ENCODE results near the gene TNNI3. TPM values are rescaled to one million over a fixed set of nuclear protein-coding genes. Genes with fewer than 3 reads are reported as not detected.

TNNI3 gene
- total RNA-seq, 4 donors from 2014 or later, result 1.6 to 6.2 (median 5.5) TPM

DNA sequence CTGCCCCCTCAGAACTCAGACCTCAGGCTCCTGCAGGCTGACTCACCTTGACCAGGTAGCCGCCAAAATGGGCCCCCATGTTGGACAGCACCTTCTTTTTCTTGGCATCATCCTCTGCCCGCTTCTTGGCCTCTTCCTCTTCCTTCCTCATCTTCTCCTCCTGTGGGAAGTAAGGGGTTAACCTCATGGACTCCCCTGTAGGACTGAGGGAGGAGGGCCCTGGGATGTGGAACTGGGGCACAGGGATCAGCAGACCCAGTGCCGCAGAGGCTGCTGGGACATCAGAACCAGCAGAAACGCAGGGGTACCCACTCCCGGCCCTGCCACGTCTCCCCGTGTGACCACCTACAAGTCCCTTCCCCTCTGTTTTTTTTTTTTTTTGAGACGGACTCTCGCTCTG lies 19.6 kb downstream of the TNNI3 start:
- TF ChIP-seq POLR2A (IDR thresholded peaks at IDR 0.05), result no peak
- TF ChIP-seq, protein P1, sequence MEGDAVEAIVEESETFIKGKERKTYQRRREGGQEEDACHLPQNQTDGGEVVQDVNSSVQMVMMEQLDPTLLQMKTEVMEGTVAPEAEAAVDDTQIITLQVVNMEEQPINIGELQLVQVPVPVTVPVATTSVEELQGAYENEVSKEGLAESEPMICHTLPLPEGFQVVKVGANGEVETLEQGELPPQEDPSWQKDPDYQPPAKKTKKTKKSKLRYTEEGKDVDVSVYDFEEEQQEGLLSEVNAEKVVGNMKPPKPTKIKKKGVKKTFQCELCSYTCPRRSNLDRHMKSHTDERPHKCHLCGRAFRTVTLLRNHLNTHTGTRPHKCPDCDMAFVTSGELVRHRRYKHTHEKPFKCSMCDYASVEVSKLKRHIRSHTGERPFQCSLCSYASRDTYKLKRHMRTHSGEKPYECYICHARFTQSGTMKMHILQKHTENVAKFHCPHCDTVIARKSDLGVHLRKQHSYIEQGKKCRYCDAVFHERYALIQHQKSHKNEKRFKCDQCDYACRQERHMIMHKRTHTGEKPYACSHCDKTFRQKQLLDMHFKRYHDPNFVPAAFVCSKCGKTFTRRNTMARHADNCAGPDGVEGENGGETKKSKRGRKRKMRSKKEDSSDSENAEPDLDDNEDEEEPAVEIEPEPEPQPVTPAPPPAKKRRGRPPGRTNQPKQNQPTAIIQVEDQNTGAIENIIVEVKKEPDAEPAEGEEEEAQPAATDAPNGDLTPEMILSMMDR (IDR thresholded peaks at IDR 0.05 in 4 of 5, conservative IDR thresholded peaks at IDR 0.05 in 1 of 5), result no peak
- H3K4me3 ChIP-seq, result no peak overlapping the region
- intact Hi-C loops (cut with DNase I; ENCODE audit: low total_unique reads) (no loop called here), in situ Hi-C loops (cut with MboI; ENCODE audit: low sequenced_read_pairs in 4 of 4) (loop anchor here in 2 of 4 donors (25.0 kb wide), 2 partner anchors 274 to 499 kb away; partner anchors contain the start of genes CCDC106 (in 1 of the 2), UBE2S (in 1 of the 2), ZNF580 (in 1 of the 2) and ZNF581 (in 1 of the 2))
- peaks cover 2 to 9% (median 6%) of the 10 kb centered on the region in 3 donors for H3K27me3 ChIP-seq
- H3K4me1 ChIP-seq, result peaks cover 2 to 17% of the 10 kb centered on the region in 2 donors
- no peaks in the 10 kb centered on the region for H3K36me3 ChIP-seq
- peak overlapping the region; percentile 4 to 96 (median 55) for H3K27ac ChIP-seq
- DNase-seq (no peak), ATAC-seq (no peak)
- H3K9me3 ChIP-seq, result no peaks in the 10 kb centered on the region

DNA sequence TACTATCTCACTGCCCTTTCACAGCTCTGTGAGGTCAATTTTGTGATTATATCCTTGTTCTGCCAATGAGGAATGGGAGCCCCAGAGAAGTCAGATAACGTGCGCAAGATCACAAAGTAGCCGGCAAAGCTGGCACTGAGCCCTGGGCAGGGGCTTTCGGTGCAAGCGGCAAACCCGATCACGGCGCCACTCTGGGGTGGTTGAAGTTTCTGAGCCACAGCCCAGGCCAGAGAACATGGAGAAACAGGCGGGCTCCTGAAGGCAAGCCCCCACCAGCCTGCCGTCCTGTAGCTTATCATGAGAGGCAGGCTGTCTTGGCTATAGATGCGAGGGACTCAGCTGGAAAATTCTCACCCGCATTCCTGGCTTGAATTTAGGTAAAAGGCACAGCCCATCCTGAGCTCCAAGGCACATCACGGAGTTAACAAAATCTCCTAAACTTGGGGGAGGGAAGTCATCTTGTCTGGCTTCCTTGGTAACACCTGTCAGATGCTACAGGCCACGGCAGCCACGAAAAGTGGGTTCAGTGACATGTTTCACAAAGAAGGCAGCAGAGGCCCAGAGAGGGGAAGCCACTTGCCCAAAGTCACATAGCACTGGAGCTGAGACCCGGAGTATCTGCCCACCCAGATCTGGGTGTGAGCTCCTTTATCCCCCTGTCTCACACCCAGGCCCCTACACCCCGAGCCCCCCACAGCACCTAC lies 21.0 kb downstream of the TNNI3 start:
- DNase-seq (no peak), ATAC-seq (no peak)
- H3K4me1 ChIP-seq, result peaks cover 2 to 17% of the 10 kb centered on the region in 2 donors
- intact Hi-C loops (cut with DNase I; ENCODE audit: low total_unique reads), result no loop called here
- TF ChIP-seq, protein P1 (IDR thresholded peaks at IDR 0.05 in 4 of 5, conservative IDR thresholded peaks at IDR 0.05 in 1 of 5), result no peak
- TF ChIP-seq POLR2A (IDR thresholded peaks at IDR 0.05), result no peak
- no peaks in the 10 kb centered on the region for H3K36me3 ChIP-seq
- no peaks in the 10 kb centered on the region for H3K9me3 ChIP-seq
- no peak overlapping the region for H3K4me3 ChIP-seq
- H3K27me3 ChIP-seq, result peaks cover 0 to 1% (median 0%) of the 10 kb centered on the region in 3 donors
- H3K27ac ChIP-seq, result peak overlapping the region in 2 of 4 donors; percentile 17 to 66
- in situ Hi-C loops (cut with MboI; ENCODE audit: low sequenced_read_pairs in 4 of 4), result loop anchor here in 2 of 4 donors (25.0 kb wide), 2 partner anchors 276 to 501 kb away; partner anchors contain the start of genes CCDC106 (in 1 of the 2), UBE2S (in 1 of the 2), ZNF580 (in 1 of the 2) and ZNF581 (in 1 of the 2)

DNA sequence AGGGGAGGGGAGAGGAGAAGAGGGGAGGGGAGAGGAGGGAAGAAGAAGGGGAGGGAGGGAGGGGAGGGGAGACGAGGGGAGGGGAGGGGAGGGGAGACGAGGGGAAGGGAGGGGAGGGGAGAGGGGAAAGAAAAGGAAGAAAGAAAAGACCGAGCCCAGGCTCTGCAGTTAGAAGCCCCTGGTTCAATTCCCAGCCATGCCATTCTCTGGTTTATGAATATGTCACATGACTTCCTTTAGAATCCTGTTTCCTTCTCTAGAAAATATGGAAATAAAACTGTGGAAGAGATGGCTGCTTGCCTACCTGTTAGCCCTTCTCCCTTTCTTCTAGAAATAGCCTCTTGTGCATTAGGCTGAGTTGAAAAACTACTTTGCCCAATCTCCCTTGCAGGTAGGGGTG lies 22.8 kb downstream of the TNNI3 start:
- DNase-seq, result no peak
- no peak for ATAC-seq
- Histone ChIP-seq H3K27ac (peak overlapping the region in 3 of 4 donors; percentile 37 to 66 (median 41)), H3K4me1 (peaks cover 0 to 10% of the 10 kb centered on the region in 2 donors), H3K27me3 (no peaks in the 10 kb centered on the region), H3K4me3 (no peak overlapping the region), H3K36me3 (no peaks in the 10 kb centered on the region), H3K9me3 (no peaks in the 10 kb centered on the region)
- TF ChIP-seq, protein P1 (IDR thresholded peaks at IDR 0.05 in 4 of 5, conservative IDR thresholded peaks at IDR 0.05 in 1 of 5), result no peak
- no peak for TF ChIP-seq POLR2A (IDR thresholded peaks at IDR 0.05)
- in situ Hi-C loops (cut with MboI; ENCODE audit: low sequenced_read_pairs in 4 of 4), result loop anchor here in 2 of 4 donors (25.0 kb wide), 2 partner anchors 278 to 503 kb away; partner anchors contain the start of genes CCDC106 (in 1 of the 2), UBE2S (in 1 of the 2), ZNF580 (in 1 of the 2) and ZNF581 (in 1 of the 2)
- intact Hi-C loops (cut with DNase I; ENCODE audit: low total_unique reads), result no loop called here

DNA sequence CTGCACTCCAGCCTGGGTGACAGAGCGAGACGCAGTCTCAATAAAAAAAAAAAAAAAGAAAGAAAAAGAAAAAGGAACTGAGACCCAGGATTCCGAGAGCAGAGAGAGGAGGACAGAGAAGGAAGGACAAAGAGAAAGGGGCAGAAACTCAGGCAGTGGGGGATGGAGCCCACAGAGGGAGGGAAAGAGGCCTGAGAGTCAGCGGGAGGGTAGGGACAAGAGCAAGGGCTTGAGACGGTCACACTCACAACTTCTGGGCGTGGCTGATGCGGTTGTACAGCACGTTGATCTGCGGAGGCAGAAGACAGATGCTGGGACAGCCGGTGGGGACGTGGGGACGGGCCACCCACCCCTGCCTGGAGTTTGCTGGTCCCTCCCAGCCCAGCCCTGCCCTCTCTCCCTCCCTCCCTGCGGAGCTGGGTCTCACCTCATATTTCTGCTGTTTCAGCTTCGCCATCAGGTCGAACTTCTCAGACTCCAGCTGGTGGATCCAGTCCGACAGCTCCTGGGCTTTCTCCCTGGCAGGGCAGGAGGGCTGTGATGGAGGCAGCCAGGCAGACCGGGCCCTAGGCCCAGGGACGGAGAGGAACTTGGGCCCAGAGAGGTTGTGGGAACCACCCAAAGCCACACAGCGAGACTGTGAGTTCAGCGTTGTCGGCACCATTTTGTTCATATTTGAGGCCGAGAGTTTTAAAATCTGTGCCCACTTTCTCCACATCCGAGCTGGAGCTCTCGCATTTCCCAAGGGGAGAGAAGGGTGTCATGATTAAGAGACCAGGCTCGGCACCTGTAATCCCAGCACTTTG lies 23.7 kb downstream of the TNNI3 start:
- peaks cover 0 to 5% of the 10 kb centered on the region in 2 donors for H3K4me1 ChIP-seq
- intact Hi-C loops (cut with DNase I; ENCODE audit: low total_unique reads) (no loop called here), in situ Hi-C loops (cut with MboI; ENCODE audit: low sequenced_read_pairs in 4 of 4) (loop anchor here in 2 of 4 donors (25.0 kb wide), 2 partner anchors 278 to 503 kb away; partner anchors contain the start of genes CCDC106 (in 1 of the 2), UBE2S (in 1 of the 2), ZNF580 (in 1 of the 2) and ZNF581 (in 1 of the 2))
- no peak overlapping the region for H3K4me3 ChIP-seq
- H3K9me3 ChIP-seq, result no peaks in the 10 kb centered on the region
- H3K36me3 ChIP-seq, result no peaks in the 10 kb centered on the region
- H3K27me3 ChIP-seq, result no peaks in the 10 kb centered on the region
- ATAC-seq (no peak), DNase-seq (no peak)
- peak overlapping the region in 2 of 4 donors; percentile 38 to 54 for H3K27ac ChIP-seq
- no peak for TF ChIP-seq POLR2A (IDR thresholded peaks at IDR 0.05)
- TF ChIP-seq, protein P1 (IDR thresholded peaks at IDR 0.05 in 4 of 5, conservative IDR thresholded peaks at IDR 0.05 in 1 of 5), result no peak
